ACHN (cell line): ENCODE results near the gene PACRG.

Experiments
- DNase-seq: peaks from one replicate; pipeline ENCODE4 v3.0.0-alpha.2; 2015
- in situ Hi-C: cut with HindIII; loops from 2 replicates; pipeline ENCODE4 v1.10.0; 2017; ENCODE audit warnings: low sequenced_read_pairs, low pct_ligation_motif_present, low pct_unique_long_range_greater_than_20kb

Gene PACRG

GRCh38 chr6:162898011-162898410 is 170.2 kb downstream of the PACRG start:
- DNase-seq, result no peak
- in situ Hi-C loops, result no loop called here

- DNase-seq, result no peak
Observed at GRCh38 chr6:162899148-162899547, 171.4 kb downstream of the PACRG start.

GRCh38 chr6:162900503-162900902 is 172.7 kb downstream of the PACRG start:
- DNase-seq, result no peak
- in situ Hi-C loops, result no loop called here

More at GRCh38 chr6:162899148-162899547, 171.4 kb downstream of the PACRG start:
- in situ Hi-C loops, result no loop called here

GRCh38 chr6:162904069-162904663 is 176.4 kb downstream of the PACRG start:
- DNase-seq, result no peak
- in situ Hi-C loops, result no loop called here

- in situ Hi-C loops, result no loop called here
Observed at GRCh38 chr6:162906479-162906878, 178.7 kb downstream of the PACRG start.

GRCh38 chr6:162907876-162908481 is 180.2 kb downstream of the PACRG start:
- in situ Hi-C loops, result no loop called here
- peak; percentile 39 for DNase-seq

More at GRCh38 chr6:162906479-162906878, 178.7 kb downstream of the PACRG start:
- no peak for DNase-seq

GRCh38 chr6:162913206-162913605 is 185.4 kb downstream of the PACRG start:
- in situ Hi-C loops, result no loop called here
- no peak for DNase-seq

- in situ Hi-C loops, result no loop called here
- DNase-seq, result no peak
Observed at GRCh38 chr6:162917506-162917905, 189.7 kb downstream of the PACRG start.

GRCh38 chr6:162921062-162921461 is 193.3 kb downstream of the PACRG start:
- no peak for DNase-seq
- in situ Hi-C loops, result no loop called here

- in situ Hi-C loops, result no loop called here
- no peak for DNase-seq
Observed at GRCh38 chr6:162921510-162922040, 193.8 kb downstream of the PACRG start.

GRCh38 chr6:162922563-162923166 is 194.9 kb downstream of the PACRG start:
- DNase-seq, result no peak
- in situ Hi-C loops, result no loop called here

- in situ Hi-C loops, result no loop called here
- no peak for DNase-seq
Observed at GRCh38 chr6:162934844-162935243, 207.1 kb downstream of the PACRG start.

- in situ Hi-C loops, result no loop called here
Observed at GRCh38 chr6:162940426-162940825, 212.7 kb downstream of the PACRG start.

GRCh38 chr6:162941128-162941527 is 213.4 kb downstream of the PACRG start:
- DNase-seq, result no peak
- in situ Hi-C loops, result no loop called here

More at GRCh38 chr6:162940426-162940825, 212.7 kb downstream of the PACRG start:
- DNase-seq, result no peak

- DNase-seq, result no peak
- in situ Hi-C loops, result no loop called here
Observed at GRCh38 chr6:162942866-162943265, 215.1 kb downstream of the PACRG start.

- in situ Hi-C loops, result no loop called here
- DNase-seq, result no peak
Observed at GRCh38 chr6:162943369-162943768, 215.6 kb downstream of the PACRG start.

- in situ Hi-C loops, result no loop called here
- no peak for DNase-seq
Observed at GRCh38 chr6:162951164-162951743, 223.5 kb downstream of the PACRG start.

- in situ Hi-C loops, result no loop called here
- DNase-seq, result no peak
Observed at GRCh38 chr6:162952423-162952822, 224.6 kb downstream of the PACRG start.

- DNase-seq, result no peak
- in situ Hi-C loops, result no loop called here
Observed at GRCh38 chr6:162957062-162957461, 229.3 kb downstream of the PACRG start.
